CD4-positive, alpha-beta T cell treated with Interleukin-15 for 1 hour (primary cell): ENCODE measurements around the gene AGXT2.
"Not testable (repeated sequence)": the region's sequence is repeated elsewhere in the genome, so short reads cannot be mapped to it uniquely, and the experiment has no call there.

Source experiments
- DNase-seq: peaks from one replicate; pipeline ENCODE4 v3.0.0-alpha.2; 2020

The AGXT2 gene

GRCh38 chr5:35050541-35051126, 2.9 kb upstream of the AGXT2 start:
- no peak for DNase-seq

GRCh38 chr5:35048910-35049309, 1.2 kb upstream of the AGXT2 start:
- DNase-seq, result no peak

GRCh38 chr5:35046774-35047173, 975 bp downstream of the AGXT2 start:
- DNase-seq, result no peak

GRCh38 chr5:35045280-35045679, 2.5 kb downstream of the AGXT2 start:
- DNase-seq, result no peak

GRCh38 chr5:35044649-35045048, 3.1 kb downstream of the AGXT2 start:
- DNase-seq, result no peak

- no peak for DNase-seq
Observed at GRCh38 chr5:35042781-35043180, 5.0 kb downstream of the AGXT2 start.

GRCh38 chr5:35041261-35041660, 6.5 kb downstream of the AGXT2 start:
- no peak for DNase-seq

- DNase-seq, result no peak
Observed at GRCh38 chr5:35038891-35039290, 8.9 kb downstream of the AGXT2 start.

GRCh38 chr5:35036536-35036935, 11.2 kb downstream of the AGXT2 start:
- DNase-seq, result no peak

GRCh38 chr5:35035929-35036328, 11.8 kb downstream of the AGXT2 start:
- DNase-seq, result not testable (repeated sequence)

GRCh38 chr5:35035271-35035670, 12.5 kb downstream of the AGXT2 start:
- DNase-seq, result no peak

- no peak for DNase-seq
Observed at GRCh38 chr5:35032356-35032755, 15.4 kb downstream of the AGXT2 start.

- DNase-seq, result no peak
Observed at GRCh38 chr5:35031276-35031675, 16.5 kb downstream of the AGXT2 start.

GRCh38 chr5:35030426-35031100, 17.2 kb downstream of the AGXT2 start:
- no peak for DNase-seq

- no peak for DNase-seq
Observed at GRCh38 chr5:35029333-35029732, 18.4 kb downstream of the AGXT2 start.

- no peak for DNase-seq
Observed at GRCh38 chr5:35026941-35027340, 20.8 kb downstream of the AGXT2 start.

GRCh38 chr5:35026280-35026840, 21.4 kb downstream of the AGXT2 start:
- DNase-seq, result no peak

GRCh38 chr5:35024911-35025510, 22.7 kb downstream of the AGXT2 start:
- DNase-seq, result no peak

- DNase-seq, result no peak
Observed at GRCh38 chr5:35023391-35024178, 24.2 kb downstream of the AGXT2 start.

GRCh38 chr5:35016174-35017051, 31.3 kb downstream of the AGXT2 start:
- DNase-seq, result no peak

GRCh38 chr5:35015063-35015462, 32.7 kb downstream of the AGXT2 start:
- DNase-seq, result no peak

GRCh38 chr5:35012796-35013195, 35.0 kb downstream of the AGXT2 start:
- no peak for DNase-seq
